DOHH2 (cell line): ENCODE measurements around the gene PCDH15.

Source experiments
- H3F3A ChIP-seq: fragments of 200-600 bp; sonication (generic), shearing (Covaris generic); 2 replicates; pipeline ENCODE4 v1.6.0; 2016; ENCODE audit warnings: antibody characterized with exemption, mild to moderate bottlenecking; ENCODE audit not compliant: control insufficient read depth, insufficient read depth
- H3K27ac ChIP-seq: fragments of 200-600 bp; sonication (generic); 2 replicates; pipeline ENCODE4 v1.5.1; 2014; ENCODE audit warnings: low read depth, mild to moderate bottlenecking, low read length, moderate library complexity
- H3K27me3 ChIP-seq: fragments of 200-600 bp; sonication (generic); 2 replicates; pipeline ENCODE4 v1.6.1; 2014; ENCODE audit warnings: mild to moderate bottlenecking, low read length, mixed read lengths; ENCODE audit not compliant: control insufficient read depth
- H3K36me3 ChIP-seq: fragments of 200-600 bp; sonication (generic); 2 replicates; pipeline ENCODE4 v1.6.1; 2014; ENCODE audit warnings: mild to moderate bottlenecking, low read length, moderate library complexity, mixed read lengths; ENCODE audit not compliant: control insufficient read depth
- H3K4me1 ChIP-seq: fragments of 200-600 bp; sonication (generic); 2 replicates; pipeline ENCODE4 v1.6.1; 2014; ENCODE audit warnings: mild to moderate bottlenecking, low read length, mixed read lengths; ENCODE audit not compliant: control insufficient read depth
- H3K4me2 ChIP-seq: fragments of 200-600 bp; sonication (generic); 2 replicates; pipeline ENCODE4 v1.6.0; 2014; ENCODE audit warnings: mild to moderate bottlenecking, low read length, moderate library complexity
- H3K4me3 ChIP-seq: fragments of 200-600 bp; sonication (generic); 2 replicates; pipeline ENCODE4 v1.5.1; 2014; ENCODE audit warnings: mild to moderate bottlenecking, low read length, mixed read lengths
- H3K79me2 ChIP-seq: fragments of 200-600 bp; sonication (generic); 2 replicates; pipeline ENCODE4 v1.6.1; 2014; ENCODE audit warnings: mild to moderate bottlenecking, low read length, mixed read lengths; ENCODE audit not compliant: control insufficient read depth
- H3K9me2 ChIP-seq: fragments of 200-600 bp; sonication (generic); replicated peaks from 2 replicates; pipeline ENCODE4 v1.6.1; 2014; ENCODE audit warnings: mild to moderate bottlenecking, low read length, mixed read lengths; ENCODE audit not compliant: control insufficient read depth
- H3K9me3 ChIP-seq: fragments of 200-600 bp; sonication (generic); 2 replicates; pipeline ENCODE4 v1.6.1; 2014; ENCODE audit warnings: antibody characterized with exemption, low read length, mixed read lengths; ENCODE audit not compliant: control insufficient read depth, insufficient read depth
- H4K20me1 ChIP-seq: fragments of 200-600 bp; sonication (generic); 2 replicates; pipeline ENCODE4 v1.6.0; 2014; ENCODE audit warnings: low read depth, mild to moderate bottlenecking, antibody characterized with exemption, low read length, moderate library complexity; ENCODE audit not compliant: control insufficient read depth, insufficient read depth
- CTCF ChIP-seq: fragments of 200-600 bp; sonication (generic); IDR thresholded peaks from one replicate; pipeline ENCODE4 v1.5.1; 2014; ENCODE audit warnings: antibody characterized with exemption, mild to moderate bottlenecking, low read depth, low read length; ENCODE audit not compliant: poor library complexity, severe bottlenecking
- EZH2phosphoT487 ChIP-seq: fragments of 200-600 bp; sonication (generic); IDR thresholded peaks from 2 replicates; pipeline ENCODE4 v1.6.1; 2017; ENCODE audit warnings: borderline replicate concordance, mild to moderate bottlenecking, antibody characterized with exemption, low read length, moderate library complexity, mixed read lengths

PCDH15 gene

GRCh38 chr10:54691331-54691730, 109.7 kb downstream of the PCDH15 start:
- H3K4me3 ChIP-seq: no peak overlapping the region
- H3K4me2 ChIP-seq: no peak overlapping the region
- H3F3A ChIP-seq: no peaks in the 10 kb centered on the region
- H3K9me3 ChIP-seq: no peaks in the 10 kb centered on the region
- no peaks in the 10 kb centered on the region for H3K9me2 ChIP-seq
- TF ChIP-seq EZH2phosphoT487 (no peak), CTCF (no peak)
- no peaks in the 10 kb centered on the region for H3K27me3 ChIP-seq
- no peaks in the 10 kb centered on the region for H4K20me1 ChIP-seq
- H3K4me1 ChIP-seq: no peaks in the 10 kb centered on the region
- H3K79me2 ChIP-seq: no peaks in the 10 kb centered on the region
- no peak overlapping the region for H3K27ac ChIP-seq
- no peaks in the 10 kb centered on the region for H3K36me3 ChIP-seq

GRCh38 chr10:54682554-54682953, 118.5 kb downstream of the PCDH15 start:
- H3K4me2 ChIP-seq: no peak overlapping the region
- no peaks in the 10 kb centered on the region for H3K36me3 ChIP-seq
- TF ChIP-seq EZH2phosphoT487 (no peak), CTCF (no peak)
- no peaks in the 10 kb centered on the region for H4K20me1 ChIP-seq
- no peaks in the 10 kb centered on the region for H3K4me1 ChIP-seq
- H3K4me3 ChIP-seq: no peak overlapping the region
- H3F3A ChIP-seq: no peaks in the 10 kb centered on the region
- H3K9me2 ChIP-seq: no peaks in the 10 kb centered on the region
- H3K27me3 ChIP-seq: no peaks in the 10 kb centered on the region
- H3K27ac ChIP-seq: no peak overlapping the region
- H3K79me2 ChIP-seq: no peaks in the 10 kb centered on the region
- no peaks in the 10 kb centered on the region for H3K9me3 ChIP-seq

GRCh38 chr10:54681136-54681535, 119.9 kb downstream of the PCDH15 start:
- H3K4me1 ChIP-seq: no peaks in the 10 kb centered on the region
- H3K27me3 ChIP-seq: no peaks in the 10 kb centered on the region
- H3K9me2 ChIP-seq: no peaks in the 10 kb centered on the region
- H3K79me2 ChIP-seq: no peaks in the 10 kb centered on the region
- H3K4me2 ChIP-seq: no peak overlapping the region
- H3K9me3 ChIP-seq: no peaks in the 10 kb centered on the region
- no peaks in the 10 kb centered on the region for H3F3A ChIP-seq
- H3K36me3 ChIP-seq: no peaks in the 10 kb centered on the region
- no peak for TF ChIP-seq CTCF
- no peak for TF ChIP-seq EZH2phosphoT487
- H4K20me1 ChIP-seq: no peaks in the 10 kb centered on the region
- H3K4me3 ChIP-seq: no peak overlapping the region
- no peak overlapping the region for H3K27ac ChIP-seq

- Histone ChIP-seq H3K4me3 (no peak overlapping the region), H3F3A (no peaks in the 10 kb centered on the region), H3K27me3 (no peaks in the 10 kb centered on the region), H3K4me1 (no peaks in the 10 kb centered on the region), H4K20me1 (no peaks in the 10 kb centered on the region), H3K9me3 (no peaks in the 10 kb centered on the region), H3K36me3 (no peaks in the 10 kb centered on the region), H3K79me2 (no peaks in the 10 kb centered on the region), H3K27ac (no peak overlapping the region), H3K4me2 (no peak overlapping the region), H3K9me2 (no peaks in the 10 kb centered on the region)
- TF ChIP-seq CTCF (no peak), EZH2phosphoT487 (no peak)
These were observed 133.9 kb downstream of the PCDH15 start for GRCh38 chr10:54667136-54667535.
